Measurements from ENCODE around the gene LRRTM1. TPM values are rescaled to one million over a fixed set of nuclear protein-coding genes. Genes with fewer than 3 reads are reported as not detected.

Gene LRRTM1
- total RNA-seq, 1 donor from 2014 or later, result 6.7 TPM

DNA sequence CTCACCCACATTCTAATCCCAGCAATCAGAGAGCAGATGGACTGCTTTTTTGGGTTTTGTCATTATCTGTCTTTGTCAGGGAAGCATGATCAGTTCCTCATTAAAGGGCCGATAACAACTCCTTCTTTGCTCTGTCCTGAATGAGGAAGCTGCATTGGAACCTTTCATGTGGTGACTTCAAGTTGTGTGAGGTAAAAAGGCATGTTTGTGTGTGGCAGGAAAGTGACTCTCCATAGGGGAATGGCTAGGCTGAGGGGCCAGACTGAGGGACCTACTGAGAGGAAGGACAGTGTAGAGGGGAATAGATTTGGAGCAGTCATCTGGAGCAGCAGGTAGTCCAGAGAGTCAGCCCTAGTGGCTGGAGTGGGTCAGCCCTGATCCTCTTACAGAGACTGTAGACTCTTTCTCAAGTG is 23.6 kb upstream of the LRRTM1 start:
- intact Hi-C loops (cut with DNase I), result no loop called here
- no peaks in the 10 kb centered on the region for H3K4me1 ChIP-seq
- no peak overlapping the region for H3K4me3 ChIP-seq
- H3K9me3 ChIP-seq, result no peaks in the 10 kb centered on the region
- DNase-seq (ENCODE audit: low spot score in 2 of 2), result no peak
- TF ChIP-seq, protein P1, sequence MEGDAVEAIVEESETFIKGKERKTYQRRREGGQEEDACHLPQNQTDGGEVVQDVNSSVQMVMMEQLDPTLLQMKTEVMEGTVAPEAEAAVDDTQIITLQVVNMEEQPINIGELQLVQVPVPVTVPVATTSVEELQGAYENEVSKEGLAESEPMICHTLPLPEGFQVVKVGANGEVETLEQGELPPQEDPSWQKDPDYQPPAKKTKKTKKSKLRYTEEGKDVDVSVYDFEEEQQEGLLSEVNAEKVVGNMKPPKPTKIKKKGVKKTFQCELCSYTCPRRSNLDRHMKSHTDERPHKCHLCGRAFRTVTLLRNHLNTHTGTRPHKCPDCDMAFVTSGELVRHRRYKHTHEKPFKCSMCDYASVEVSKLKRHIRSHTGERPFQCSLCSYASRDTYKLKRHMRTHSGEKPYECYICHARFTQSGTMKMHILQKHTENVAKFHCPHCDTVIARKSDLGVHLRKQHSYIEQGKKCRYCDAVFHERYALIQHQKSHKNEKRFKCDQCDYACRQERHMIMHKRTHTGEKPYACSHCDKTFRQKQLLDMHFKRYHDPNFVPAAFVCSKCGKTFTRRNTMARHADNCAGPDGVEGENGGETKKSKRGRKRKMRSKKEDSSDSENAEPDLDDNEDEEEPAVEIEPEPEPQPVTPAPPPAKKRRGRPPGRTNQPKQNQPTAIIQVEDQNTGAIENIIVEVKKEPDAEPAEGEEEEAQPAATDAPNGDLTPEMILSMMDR (IDR thresholded peaks at IDR 0.05), result no peak
- H3K36me3 ChIP-seq, result no peaks in the 10 kb centered on the region
- no peak overlapping the region for H3K27ac ChIP-seq
- no peaks in the 10 kb centered on the region for H3K27me3 ChIP-seq

DNA sequence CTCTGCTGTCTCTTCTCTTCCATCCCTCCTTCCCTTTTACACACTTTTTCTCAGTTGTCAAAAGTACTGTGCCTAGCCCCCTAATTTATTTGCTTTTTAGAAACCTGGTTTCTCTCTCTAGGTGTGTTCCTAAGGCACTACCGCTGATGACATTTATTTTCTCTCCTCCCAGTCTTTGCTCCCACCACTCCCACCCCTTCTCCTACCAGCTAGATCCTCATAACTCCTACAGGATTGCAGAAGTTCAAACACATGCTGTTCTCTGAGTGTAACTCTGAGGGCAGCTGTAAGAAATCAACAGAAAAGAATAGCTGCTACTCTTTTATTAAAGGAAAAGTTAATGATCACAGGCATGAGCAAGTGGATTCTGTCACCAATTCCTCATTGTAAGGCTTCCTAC is 22.3 kb upstream of the LRRTM1 start:
- Histone ChIP-seq H3K9me3 (no peaks in the 10 kb centered on the region), H3K4me1 (no peaks in the 10 kb centered on the region), H3K36me3 (no peaks in the 10 kb centered on the region), H3K27me3 (no peaks in the 10 kb centered on the region), H3K27ac (no peak overlapping the region), H3K4me3 (no peak overlapping the region)
- intact Hi-C loops (cut with DNase I), result no loop called here
- DNase-seq (ENCODE audit: low spot score in 2 of 2), result no peak
- TF ChIP-seq, protein P1 (IDR thresholded peaks at IDR 0.05), result no peak

DNA sequence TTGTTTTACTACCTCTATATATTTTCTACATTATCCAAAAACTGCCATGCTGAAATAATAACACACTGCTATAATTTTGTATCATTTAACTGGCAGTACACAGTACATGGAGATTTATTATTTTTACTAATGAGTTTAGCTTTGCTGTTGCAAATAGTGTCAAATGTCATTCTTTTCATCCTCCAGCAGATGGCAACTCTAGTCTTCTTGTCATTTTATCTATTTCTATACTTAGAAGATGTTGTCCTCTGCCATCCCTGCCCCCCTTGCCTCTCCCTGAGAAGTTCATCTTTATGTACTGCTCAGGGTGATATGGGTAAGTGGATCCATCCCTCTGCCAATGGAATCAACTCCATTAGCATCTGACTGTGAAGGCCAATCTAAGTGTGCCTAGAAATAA is 21.7 kb upstream of the LRRTM1 start:
- DNase-seq (ENCODE audit: low spot score in 2 of 2), result no peak
- Histone ChIP-seq H3K36me3 (no peaks in the 10 kb centered on the region), H3K27ac (no peak overlapping the region), H3K4me1 (no peaks in the 10 kb centered on the region), H3K4me3 (no peak overlapping the region), H3K9me3 (no peaks in the 10 kb centered on the region), H3K27me3 (no peaks in the 10 kb centered on the region)
- TF ChIP-seq, protein P1 (IDR thresholded peaks at IDR 0.05), result no peak
- intact Hi-C loops (cut with DNase I), result no loop called here

DNA sequence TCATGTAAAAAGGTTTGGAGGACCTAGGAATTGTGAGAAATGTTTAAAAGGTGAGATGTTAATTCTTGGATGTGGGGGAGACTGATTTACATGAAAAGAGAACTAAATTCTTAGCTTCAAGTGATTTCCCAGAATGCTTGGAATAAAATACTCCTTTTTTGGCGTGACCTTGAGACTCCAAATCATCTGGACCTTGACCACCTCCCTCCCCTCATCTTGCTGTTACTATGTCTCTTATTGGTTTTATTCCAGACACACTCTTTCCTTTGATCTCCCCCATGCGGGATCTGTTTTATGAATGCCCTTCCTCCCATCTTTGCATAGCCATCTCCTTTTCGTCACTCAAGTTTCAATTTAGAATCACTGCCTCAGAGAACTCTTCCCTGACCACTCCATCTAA is 20.0 kb upstream of the LRRTM1 start:
- Histone ChIP-seq H3K4me1 (no peaks in the 10 kb centered on the region), H3K4me3 (no peak overlapping the region), H3K27ac (no peak overlapping the region), H3K27me3 (no peaks in the 10 kb centered on the region), H3K36me3 (no peaks in the 10 kb centered on the region), H3K9me3 (no peaks in the 10 kb centered on the region)
- TF ChIP-seq, protein P1 (IDR thresholded peaks at IDR 0.05), result no peak
- intact Hi-C loops (cut with DNase I), result no loop called here
- DNase-seq (ENCODE audit: low spot score in 2 of 2), result no peak

DNA sequence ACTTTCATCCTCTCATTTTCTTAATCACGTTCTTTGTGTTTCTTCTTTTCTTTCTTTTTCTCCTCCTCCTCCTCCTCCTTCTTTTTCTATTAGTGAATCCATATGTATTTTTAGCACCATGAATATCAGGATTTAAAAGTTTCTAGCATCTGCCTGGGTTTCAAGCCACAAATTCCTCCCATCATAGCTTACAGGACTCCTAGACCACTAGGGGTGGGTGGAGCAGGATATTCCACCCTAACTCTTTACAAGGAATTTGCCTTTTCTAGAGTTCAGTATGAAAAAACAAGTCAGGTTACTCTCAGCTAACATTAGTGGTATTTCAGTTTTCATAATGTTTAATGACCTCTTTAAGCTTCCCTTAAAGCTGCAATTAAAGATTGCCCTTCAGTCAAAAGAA is 19.1 kb upstream of the LRRTM1 start:
- Histone ChIP-seq H3K9me3 (no peaks in the 10 kb centered on the region), H3K27ac (no peak overlapping the region), H3K4me1 (no peaks in the 10 kb centered on the region), H3K4me3 (no peak overlapping the region), H3K36me3 (no peaks in the 10 kb centered on the region), H3K27me3 (no peaks in the 10 kb centered on the region)
- no peak for DNase-seq (ENCODE audit: low spot score in 2 of 2)
- TF ChIP-seq, protein P1 (IDR thresholded peaks at IDR 0.05), result no peak
- intact Hi-C loops (cut with DNase I), result no loop called here

DNA sequence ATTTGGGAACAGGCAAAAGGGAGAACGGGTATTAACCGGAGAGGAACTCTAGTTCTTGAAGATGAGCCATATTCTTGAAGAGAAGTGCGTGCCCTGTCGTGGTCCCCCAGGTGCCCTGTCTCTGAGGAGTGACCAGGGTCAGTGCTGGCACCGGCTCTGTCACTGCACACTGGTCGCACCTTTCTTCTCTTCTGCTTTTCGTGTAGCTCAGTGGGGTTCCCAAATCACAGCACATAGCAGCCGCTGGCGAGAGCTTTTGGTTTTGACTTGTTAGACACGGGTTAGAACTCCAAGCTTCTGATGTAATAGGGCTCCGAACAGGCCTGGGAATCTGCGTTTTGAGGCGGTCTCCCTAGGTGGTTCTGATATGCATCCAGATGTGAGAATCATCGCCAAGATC is 18.4 kb upstream of the LRRTM1 start:
- Histone ChIP-seq H3K4me1 (no peaks in the 10 kb centered on the region), H3K4me3 (no peak overlapping the region), H3K27ac (no peak overlapping the region), H3K36me3 (no peaks in the 10 kb centered on the region), H3K9me3 (no peaks in the 10 kb centered on the region), H3K27me3 (no peaks in the 10 kb centered on the region)
- TF ChIP-seq, protein P1 (IDR thresholded peaks at IDR 0.05), result no peak
- DNase-seq (ENCODE audit: low spot score in 2 of 2), result no peak
- intact Hi-C loops (cut with DNase I), result no loop called here

Measured in ascending aorta (tissue), 2 donors.